Measurements from ENCODE around the gene STIMATE.

Gene STIMATE

DNA sequence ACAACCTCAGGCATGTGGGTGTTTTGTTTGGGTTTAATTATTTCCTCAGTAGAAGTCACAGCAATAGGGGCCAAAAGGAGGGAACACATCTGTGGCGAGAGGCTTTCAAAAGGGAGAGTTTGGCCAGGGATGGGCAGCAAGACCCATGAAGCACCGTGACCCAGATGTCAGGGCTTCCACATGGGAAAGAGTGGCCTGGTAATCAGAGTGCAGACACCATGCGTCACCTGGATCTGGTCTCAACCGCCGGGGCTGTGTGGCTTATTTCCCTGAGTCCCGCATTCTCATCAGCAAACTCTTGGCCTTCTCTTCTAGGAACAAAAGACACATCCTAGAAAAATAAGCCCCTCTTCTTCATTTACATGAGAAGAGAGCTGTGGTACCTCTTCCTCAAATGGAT is 50.1 kb downstream of the STIMATE start:
- ChIA-PET CTCF (interaction anchor here (1.4 kb wide), 1 partner anchor 26 kb away, joined by 7 read pairs; no protein-coding TSS in a partner anchor), POLR2A (no interaction called here)
- no peak for DNase-seq (ENCODE audit: extremely low spot score)
- TF ChIP-seq ZNF384 (IDR thresholded peaks at IDR 0.05) (no peak), LEF1 (IDR thresholded peaks at IDR 0.05; ENCODE audit: borderline replicate concordance) (no peak), NFRKB (IDR thresholded peaks at IDR 0.05) (no peak), HDGF (IDR thresholded peaks at IDR 0.05; ENCODE audit: borderline replicate concordance) (no peak), FOXA1 (IDR thresholded peaks at IDR 0.05) (no peak), SUZ12 (IDR thresholded peaks at IDR 0.05) (no peak), TARDBP (IDR thresholded peaks at IDR 0.05) (no peak)
- TF ChIP-seq, protein P1, sequence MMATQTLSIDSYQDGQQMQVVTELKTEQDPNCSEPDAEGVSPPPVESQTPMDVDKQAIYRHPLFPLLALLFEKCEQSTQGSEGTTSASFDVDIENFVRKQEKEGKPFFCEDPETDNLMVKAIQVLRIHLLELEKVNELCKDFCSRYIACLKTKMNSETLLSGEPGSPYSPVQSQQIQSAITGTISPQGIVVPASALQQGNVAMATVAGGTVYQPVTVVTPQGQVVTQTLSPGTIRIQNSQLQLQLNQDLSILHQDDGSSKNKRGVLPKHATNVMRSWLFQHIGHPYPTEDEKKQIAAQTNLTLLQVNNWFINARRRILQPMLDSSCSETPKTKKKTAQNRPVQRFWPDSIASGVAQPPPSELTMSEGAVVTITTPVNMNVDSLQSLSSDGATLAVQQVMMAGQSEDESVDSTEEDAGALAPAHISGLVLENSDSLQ (IDR thresholded peaks at IDR 0.05), result no peak

DNA sequence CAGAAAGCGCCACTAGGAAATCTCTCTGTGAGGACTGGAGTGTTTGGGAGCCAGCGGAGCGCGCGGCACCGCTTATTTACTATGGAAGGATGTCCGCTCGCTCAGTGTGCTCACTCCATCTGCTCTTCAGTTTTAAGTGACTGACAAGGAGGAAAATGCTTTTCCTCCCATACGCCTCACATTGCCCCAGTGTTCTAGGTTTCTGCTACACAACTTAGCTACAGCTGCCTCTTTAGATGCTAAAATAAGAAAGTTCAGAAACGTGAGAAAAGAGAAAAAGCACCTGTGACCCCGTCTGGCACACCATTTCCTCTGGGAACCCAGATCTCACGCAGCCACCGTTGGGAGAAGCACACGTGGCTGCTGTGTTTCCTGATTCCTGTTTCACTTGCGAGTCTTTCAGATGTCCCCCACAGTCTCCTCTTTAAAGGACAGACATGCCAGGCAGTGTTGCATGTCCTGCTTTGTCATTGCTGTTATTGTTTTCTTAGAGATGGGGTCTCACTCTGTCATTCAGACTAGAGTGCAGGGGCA is 50.8 kb downstream of the STIMATE start:
- no peak for DNase-seq (ENCODE audit: extremely low spot score)
- ChIA-PET CTCF (interaction anchor here (0.6 kb wide), 1 partner anchor 121 kb away, joined by 9 read pairs; no protein-coding TSS in a partner anchor), POLR2A (no interaction called here)
- TF ChIP-seq L3MBTL2 (conservative IDR thresholded peaks at IDR 0.05) (no peak), HDGF (IDR thresholded peaks at IDR 0.05; ENCODE audit: borderline replicate concordance) (no peak), BHLHE40 (IDR thresholded peaks at IDR 0.05; ENCODE audit: borderline replicate concordance) (no peak), ZNF384 (IDR thresholded peaks at IDR 0.05) (no peak), SP1 (IDR thresholded peaks at IDR 0.05) (no peak), FOXK2 (IDR thresholded peaks at IDR 0.05) (no peak), CTBP1 (IDR thresholded peaks at IDR 0.05; ENCODE audit: borderline replicate concordance) (no peak), FOXM1 (IDR thresholded peaks at IDR 0.05; ENCODE audit: borderline replicate concordance) (no peak), ELF4 (IDR thresholded peaks at IDR 0.05) (no peak), TARDBP (IDR thresholded peaks at IDR 0.05) (no peak), SUZ12 (IDR thresholded peaks at IDR 0.05) (no peak), NFRKB (IDR thresholded peaks at IDR 0.05) (no peak), FOXA1 (IDR thresholded peaks at IDR 0.05) (no peak)
- TF ChIP-seq, protein P1 (IDR thresholded peaks at IDR 0.05), result no peak

DNA sequence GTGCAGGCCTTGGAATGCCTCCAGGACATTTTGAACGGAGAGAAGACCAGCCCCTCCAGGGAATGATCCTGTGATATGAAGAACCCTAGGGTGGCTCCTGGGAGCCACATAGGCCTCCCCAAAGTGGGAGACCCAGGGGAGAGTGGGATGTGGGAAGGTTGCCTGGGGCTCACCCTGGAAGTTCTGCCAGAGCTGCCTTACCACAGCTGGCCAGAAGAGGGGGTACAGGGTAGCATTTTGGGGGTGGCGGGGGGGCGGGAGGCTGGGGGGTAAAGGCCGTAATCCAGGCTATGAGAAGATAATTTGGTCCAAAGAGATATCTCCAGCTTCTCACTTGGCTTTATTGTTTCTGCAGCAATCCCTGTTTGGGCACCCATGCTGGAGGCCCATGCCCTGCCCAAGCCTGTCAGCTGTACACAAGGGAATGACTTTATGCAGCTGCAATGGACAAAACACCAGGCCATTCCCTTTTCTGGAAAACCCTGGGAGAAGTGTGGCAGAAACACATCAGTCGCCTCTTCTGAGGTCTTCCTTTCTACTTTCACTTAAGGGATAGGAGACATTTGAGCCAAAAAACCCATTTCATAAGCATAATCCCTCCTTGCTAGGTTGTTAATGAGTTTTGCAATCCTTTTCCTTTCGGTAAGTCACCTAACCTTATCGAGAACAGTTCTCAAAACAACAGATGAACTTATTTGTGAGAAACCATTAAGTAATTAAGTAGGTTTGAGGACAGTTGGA is 51.5 kb downstream of the STIMATE start:
- TF ChIP-seq SUZ12 (IDR thresholded peaks at IDR 0.05) (no peak), FOXA1 (IDR thresholded peaks at IDR 0.05) (no peak), TARDBP (IDR thresholded peaks at IDR 0.05) (no peak), LEF1 (IDR thresholded peaks at IDR 0.05; ENCODE audit: borderline replicate concordance) (no peak), L3MBTL2 (conservative IDR thresholded peaks at IDR 0.05) (no peak), ARNT (IDR thresholded peaks at IDR 0.05) (no peak), FOXK2 (IDR thresholded peaks at IDR 0.05) (no peak), SP1 (IDR thresholded peaks at IDR 0.05) (no peak), HDGF (IDR thresholded peaks at IDR 0.05; ENCODE audit: borderline replicate concordance) (no peak), FOXM1 (IDR thresholded peaks at IDR 0.05; ENCODE audit: borderline replicate concordance) (no peak), CTBP1 (IDR thresholded peaks at IDR 0.05; ENCODE audit: borderline replicate concordance) (no peak), BHLHE40 (IDR thresholded peaks at IDR 0.05; ENCODE audit: borderline replicate concordance) (no peak), ZNF384 (IDR thresholded peaks at IDR 0.05) (no peak), NFRKB (IDR thresholded peaks at IDR 0.05) (no peak), ELF4 (IDR thresholded peaks at IDR 0.05) (no peak)
- TF ChIP-seq, protein P1 (IDR thresholded peaks at IDR 0.05), result no peak
- ChIA-PET CTCF (interaction anchor here (0.6 to 1.0 kb wide), 4 partner anchors 10 to 120 kb away, joined by 3 to 9 read pairs (median 4); no protein-coding TSS in a partner anchor), POLR2A (interaction anchor here (0.8 kb wide), 1 partner anchor 9 kb away, joined by 3 read pairs; no protein-coding TSS in a partner anchor)
- DNase-seq (ENCODE audit: extremely low spot score), result no peak

DNA sequence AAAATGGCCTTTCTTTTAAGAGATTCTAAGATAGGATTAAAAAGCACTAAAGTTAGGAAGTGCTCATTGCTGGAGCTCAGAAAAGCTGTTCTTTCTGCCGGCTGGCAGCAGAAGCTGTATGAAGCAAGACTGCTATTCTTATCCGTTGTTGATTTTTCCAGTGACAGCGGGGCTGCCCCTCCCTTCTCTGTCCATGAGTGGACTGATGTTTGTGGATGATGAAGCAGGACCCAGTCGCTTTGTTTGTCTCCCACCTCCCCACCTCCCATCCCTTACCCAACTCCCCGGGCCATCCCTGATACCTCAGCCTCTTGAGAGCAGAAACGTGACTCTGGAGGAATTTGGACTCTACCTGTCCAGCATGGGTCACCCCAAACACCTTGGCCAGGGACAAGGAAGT is 52.2 kb downstream of the STIMATE start:
- ChIA-PET CTCF (interaction anchor here (0.6 to 1.0 kb wide), 2 partner anchors 9 to 37 kb away, joined by 3 to 4 read pairs; no protein-coding TSS in a partner anchor), POLR2A (no interaction called here)
- TF ChIP-seq ELF4 (IDR thresholded peaks at IDR 0.05) (no peak), HDGF (IDR thresholded peaks at IDR 0.05; ENCODE audit: borderline replicate concordance) (no peak), TARDBP (IDR thresholded peaks at IDR 0.05) (no peak), CTBP1 (IDR thresholded peaks at IDR 0.05; ENCODE audit: borderline replicate concordance) (no peak), SUZ12 (IDR thresholded peaks at IDR 0.05) (no peak), ZNF384 (IDR thresholded peaks at IDR 0.05) (no peak), SP1 (IDR thresholded peaks at IDR 0.05) (no peak), LEF1 (IDR thresholded peaks at IDR 0.05; ENCODE audit: borderline replicate concordance) (no peak), FOXA1 (IDR thresholded peaks at IDR 0.05) (no peak), FOXM1 (IDR thresholded peaks at IDR 0.05; ENCODE audit: borderline replicate concordance) (no peak), ARNT (IDR thresholded peaks at IDR 0.05) (no peak), NFRKB (IDR thresholded peaks at IDR 0.05) (no peak), BHLHE40 (IDR thresholded peaks at IDR 0.05; ENCODE audit: borderline replicate concordance) (no peak), FOXK2 (IDR thresholded peaks at IDR 0.05) (no peak), L3MBTL2 (conservative IDR thresholded peaks at IDR 0.05) (no peak)
- TF ChIP-seq, protein P1 (IDR thresholded peaks at IDR 0.05), result no peak
- no peak for DNase-seq (ENCODE audit: extremely low spot score)

Data from HEK293T (cell line).